KG1 (cell line): ENCODE results near the gene GSE1.
"Not testable (repeated sequence)": the region's sequence is repeated elsewhere in the genome, so short reads cannot be mapped to it uniquely, and the experiment has no call there.

Experiments used
- DNase-seq: peaks from one replicate; lab custom pipeline; 2025; lab: John Stamatoyannopoulos, UW

Gene GSE1

GRCh38 chr16:85591381-85591780, 21.7 kb upstream of the GSE1 start:
- no peak for DNase-seq

GRCh38 chr16:85592277-85592676, 20.8 kb upstream of the GSE1 start:
- DNase-seq: not testable (repeated sequence)

DNA sequence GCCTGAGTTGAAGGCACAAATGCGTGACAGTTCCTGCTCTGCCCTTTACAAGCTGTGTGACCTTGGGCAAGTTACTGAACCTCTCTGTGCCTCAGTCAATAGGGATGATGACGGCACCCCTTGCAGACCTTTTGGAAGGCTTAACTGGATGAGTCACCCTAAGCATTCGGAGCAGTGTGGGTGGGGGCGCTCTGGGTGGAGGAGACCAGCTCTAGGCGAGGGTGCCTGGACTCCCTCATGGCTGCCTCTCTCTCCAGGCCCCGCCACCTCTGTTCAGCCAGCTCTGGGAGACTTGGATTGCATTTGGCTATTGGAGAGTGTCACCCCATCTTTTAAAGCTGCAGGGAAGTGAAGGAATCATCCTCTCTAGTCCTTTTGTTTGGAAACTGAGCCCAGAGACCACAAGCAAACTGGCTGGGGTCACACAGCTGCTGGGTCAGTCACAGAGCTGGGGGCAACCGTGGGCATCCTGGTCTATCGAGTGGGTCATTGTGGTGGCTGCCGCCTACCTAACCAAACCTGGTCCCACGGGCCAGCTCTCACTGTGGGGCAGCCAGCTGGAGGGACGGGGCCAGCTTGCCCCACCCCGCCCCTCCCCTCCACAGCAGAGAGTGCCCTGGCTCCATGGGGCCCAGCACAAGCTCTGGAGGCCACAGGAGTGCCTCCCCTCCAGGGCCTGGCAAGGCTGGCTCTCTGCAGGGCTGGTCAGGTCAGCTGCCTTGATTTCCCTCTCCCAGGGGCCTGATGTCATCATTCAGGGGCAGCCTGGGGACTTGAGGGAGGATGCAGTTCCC, 20.2 kb upstream of the GSE1 start:
- DNase-seq: no peak

DNA sequence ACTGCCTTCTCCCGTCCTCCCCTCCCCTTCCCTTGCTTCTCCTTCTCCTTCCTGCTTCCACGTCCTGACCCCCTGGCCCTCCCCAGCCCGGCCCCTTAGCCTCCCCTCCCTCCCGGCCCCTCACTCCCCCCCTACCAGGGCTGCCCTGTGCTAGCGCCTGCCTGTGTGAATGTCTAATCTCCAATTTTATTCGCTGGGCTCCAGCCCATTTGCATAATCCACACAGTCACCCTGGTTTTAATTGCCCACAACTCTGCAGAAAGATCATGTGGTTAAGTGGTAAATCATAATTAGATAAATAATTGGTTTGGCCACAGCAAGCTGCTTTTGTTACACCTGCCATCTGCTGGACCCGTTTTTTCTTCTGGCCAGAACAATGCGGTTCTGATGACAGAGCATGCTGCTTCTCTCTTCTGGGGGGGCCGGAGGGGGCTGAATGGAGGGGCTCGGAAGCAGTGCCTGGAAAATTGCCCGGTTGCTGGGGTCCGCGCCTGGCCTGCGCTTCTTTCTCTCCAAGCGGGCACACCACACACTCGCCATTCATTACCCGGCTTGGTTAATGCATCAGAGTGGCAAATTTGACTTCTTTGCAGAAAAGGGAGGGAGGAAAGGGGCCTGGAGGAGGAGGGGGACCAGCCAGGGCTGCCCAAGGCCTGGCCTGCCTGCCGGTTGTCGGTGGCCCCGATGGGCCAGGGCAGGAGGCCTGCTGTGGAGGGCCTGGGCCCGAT, 19.5 kb upstream of the GSE1 start:
- DNase-seq: no peak

DNA sequence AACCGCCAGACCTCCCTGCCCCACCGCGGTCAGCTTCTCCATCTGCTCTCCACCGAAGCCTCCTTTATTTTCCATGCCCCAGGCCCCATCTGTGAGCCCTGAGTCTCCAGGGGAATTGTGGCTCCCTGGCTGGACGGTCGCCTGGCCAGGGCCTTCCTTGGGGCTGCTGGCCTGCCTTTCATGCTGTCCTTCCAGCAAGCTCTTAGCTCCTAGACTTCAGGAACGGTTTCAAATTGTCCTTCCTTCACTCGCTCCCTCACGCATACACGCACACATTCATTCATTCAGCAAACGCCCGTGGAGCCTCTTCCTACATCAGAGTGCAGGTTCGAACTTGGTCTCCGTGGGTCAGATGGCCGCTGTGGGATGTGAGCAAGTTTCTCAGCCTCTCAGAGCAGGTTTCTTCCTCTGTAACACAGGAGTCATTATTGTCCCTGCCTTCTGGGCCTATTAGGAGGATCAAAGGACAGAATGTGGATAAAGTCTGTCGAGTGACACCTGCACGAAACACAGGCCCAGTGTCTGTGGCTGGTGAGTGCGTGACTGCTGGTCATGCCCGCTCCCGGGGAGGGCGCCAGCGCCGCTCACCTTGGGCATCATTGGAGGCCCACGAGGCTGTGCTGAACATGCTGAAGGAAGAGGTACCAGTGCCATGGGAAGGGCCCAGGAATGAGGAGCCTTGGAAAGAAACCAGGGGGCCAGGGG, 18.7 kb upstream of the GSE1 start:
- no peak for DNase-seq

DNA sequence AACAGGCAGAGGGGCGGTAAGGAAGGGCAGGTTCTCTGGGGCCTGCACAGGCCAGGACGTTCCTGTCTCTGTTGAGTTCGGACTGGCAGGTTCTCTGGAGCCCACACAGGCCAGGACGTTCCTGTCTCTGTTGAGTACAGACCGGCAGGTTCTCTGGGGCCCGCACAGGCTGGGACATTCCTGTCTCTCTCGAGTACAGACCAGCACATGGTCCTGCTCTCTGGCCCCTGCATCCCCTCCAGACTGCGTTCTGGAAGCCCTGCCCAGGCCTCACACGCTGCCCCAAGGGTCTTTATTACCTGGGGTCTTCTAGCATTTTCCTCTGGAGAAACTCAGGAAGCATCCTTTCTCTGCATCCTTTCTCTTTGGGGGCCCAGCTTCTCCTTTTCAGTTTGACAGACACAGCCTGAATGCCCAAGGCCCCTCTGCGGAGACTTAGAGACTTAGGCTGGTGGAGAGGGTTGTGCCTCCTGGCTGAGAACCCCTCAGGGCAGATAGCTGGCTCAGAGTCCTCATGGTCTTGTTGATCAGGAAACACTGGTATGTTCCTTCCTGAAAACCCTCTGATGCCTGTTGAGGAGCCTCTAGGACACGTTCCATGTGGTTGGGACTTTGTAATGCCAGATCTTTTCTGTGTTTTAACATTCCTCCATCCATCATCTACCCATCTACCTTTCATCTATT, 18.0 kb upstream of the GSE1 start:
- DNase-seq: no peak

DNA sequence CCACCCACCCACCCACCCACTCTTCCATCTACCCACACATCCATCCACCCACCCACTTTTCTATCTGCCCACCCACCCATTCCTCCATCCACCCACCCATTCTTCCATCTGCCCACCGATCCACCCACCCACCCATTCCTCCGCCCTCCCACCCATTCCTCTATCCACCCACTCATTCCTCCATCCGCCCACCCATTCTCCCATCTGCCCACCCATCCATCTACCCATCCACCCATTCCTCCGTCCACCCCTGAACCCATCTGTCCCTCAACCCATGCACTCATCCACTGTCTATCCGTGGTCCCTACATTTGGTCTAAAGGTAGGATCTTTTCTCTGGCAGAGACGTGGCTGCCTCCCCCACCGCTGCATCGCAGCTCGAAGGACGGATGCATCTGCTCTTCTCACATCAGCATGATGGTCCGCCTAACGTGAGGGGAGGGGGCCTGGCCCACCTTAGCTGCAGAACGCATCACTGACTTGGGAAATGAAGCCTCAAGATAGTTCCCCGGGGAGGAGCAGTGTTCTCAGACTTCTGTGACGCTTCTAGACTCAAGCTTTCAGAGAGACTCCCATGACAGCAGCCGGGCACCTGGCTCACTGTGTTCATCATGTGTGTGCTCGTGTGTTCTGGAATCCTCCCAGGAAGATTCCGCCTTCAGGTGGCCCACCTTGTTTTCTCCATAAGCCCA, 17.2 kb upstream of the GSE1 start:
- no peak for DNase-seq

- DNase-seq: no peak
These were observed 15.0 kb upstream of the GSE1 start for GRCh38 chr16:85598141-85598540.

GRCh38 chr16:85600078-85600477, 13.0 kb upstream of the GSE1 start:
- no peak for DNase-seq

GRCh38 chr16:85600530-85601271, 12.4 kb upstream of the GSE1 start:
- no peak for DNase-seq

GRCh38 chr16:85601272-85601639, 11.9 kb upstream of the GSE1 start:
- no peak for DNase-seq

DNA sequence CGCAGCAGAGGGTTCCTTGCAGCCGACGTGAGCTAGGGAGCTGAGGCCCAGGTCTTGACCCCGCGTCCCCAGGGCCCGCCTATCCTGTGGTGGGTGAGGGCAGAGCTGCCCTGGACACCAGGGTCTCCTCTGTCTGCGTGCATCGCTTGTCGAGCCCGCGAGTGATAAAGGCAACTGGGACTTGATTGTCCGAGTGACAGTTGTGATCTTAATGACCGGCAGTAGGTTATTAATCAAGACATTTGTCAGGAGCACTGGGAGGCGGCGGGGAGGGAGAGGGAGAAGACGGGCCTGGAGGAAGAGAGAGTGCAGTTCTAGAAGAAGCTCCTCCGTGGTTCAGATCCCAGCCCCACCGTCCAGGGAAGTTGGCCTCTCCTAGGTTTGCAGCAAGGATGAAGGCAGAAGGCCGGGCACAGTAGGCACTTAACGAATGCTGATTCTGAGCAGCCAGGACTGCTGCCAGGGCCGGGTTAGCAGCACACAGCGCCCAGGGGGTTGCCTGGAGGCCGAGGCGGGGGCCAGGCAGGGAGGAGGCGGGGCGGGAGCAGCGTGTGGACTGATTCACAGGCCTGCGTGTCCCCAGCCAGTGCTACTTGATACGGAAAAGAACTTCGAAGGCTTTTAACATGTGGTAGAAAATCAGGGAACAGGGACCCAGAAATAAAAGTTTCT, 11.3 kb upstream of the GSE1 start:
- DNase-seq: no peak

DNA sequence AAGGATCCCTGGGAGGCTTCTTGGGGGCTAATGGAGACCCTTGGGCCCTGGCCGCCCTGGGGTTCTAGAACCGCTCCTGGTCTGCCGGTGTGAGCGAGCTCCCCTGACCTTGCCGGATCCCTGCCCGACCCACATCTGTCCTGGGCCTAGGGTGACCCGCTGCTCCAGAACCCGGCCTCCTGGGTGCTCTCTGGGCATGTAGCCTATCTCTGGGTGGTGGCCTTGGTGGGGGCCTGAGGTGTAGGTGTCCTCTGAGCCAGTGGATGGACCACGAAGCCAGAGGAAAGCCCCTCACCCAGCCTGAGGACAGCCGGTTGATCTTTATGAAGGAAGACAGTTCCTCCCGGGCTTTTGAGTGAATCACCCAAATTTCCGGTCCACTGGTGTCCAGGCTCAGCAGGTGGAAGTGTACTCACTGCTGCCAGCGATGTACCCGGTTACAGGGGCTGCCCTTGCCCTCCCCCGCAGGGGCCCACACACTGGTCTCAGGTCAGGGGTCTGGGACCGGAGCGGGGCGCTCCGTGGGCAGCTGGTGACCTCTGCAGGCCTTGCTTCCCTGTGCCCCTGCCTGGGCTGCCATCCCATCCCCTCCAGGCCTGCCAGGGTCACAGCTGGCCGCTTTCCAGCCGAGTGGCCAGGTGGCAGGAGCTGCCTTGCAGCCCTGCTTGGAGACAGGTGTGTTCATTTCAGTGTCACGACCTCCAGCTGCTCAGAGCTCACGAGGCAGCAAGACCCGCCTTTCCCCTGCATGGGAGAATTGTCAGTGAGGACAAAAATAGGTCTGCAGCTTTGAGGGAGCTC, 10.5 kb upstream of the GSE1 start:
- DNase-seq: no peak

- no peak for DNase-seq
These were observed 9.8 kb upstream of the GSE1 start for GRCh38 chr16:85603203-85603755.

DNA sequence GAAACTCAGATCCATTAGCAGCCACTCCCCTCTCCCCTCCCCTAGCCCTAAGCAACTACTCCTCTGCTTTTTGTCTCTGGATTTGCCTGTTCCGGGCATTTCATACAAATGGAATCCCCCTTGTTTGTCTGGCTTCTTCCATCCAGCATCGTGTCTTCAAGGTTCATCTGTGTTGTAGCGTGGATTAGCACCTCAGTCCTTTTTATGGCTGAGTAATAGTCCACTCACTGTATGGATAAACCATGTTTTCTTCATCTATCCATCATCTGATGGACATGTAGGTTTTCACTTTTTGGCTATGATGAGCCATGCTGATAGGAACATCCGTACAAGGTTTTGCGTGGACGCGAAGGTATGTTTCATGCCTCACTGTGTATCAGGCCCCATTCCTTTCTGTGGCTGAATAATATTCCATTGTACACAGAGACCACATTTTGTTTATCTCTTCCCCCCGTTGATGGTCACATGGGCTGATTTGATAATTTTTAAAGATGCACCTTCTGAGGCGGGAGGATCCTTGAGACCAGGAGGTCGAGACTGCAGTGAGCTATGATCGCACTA, 8.9 kb upstream of the GSE1 start:
- DNase-seq: no peak

DNA sequence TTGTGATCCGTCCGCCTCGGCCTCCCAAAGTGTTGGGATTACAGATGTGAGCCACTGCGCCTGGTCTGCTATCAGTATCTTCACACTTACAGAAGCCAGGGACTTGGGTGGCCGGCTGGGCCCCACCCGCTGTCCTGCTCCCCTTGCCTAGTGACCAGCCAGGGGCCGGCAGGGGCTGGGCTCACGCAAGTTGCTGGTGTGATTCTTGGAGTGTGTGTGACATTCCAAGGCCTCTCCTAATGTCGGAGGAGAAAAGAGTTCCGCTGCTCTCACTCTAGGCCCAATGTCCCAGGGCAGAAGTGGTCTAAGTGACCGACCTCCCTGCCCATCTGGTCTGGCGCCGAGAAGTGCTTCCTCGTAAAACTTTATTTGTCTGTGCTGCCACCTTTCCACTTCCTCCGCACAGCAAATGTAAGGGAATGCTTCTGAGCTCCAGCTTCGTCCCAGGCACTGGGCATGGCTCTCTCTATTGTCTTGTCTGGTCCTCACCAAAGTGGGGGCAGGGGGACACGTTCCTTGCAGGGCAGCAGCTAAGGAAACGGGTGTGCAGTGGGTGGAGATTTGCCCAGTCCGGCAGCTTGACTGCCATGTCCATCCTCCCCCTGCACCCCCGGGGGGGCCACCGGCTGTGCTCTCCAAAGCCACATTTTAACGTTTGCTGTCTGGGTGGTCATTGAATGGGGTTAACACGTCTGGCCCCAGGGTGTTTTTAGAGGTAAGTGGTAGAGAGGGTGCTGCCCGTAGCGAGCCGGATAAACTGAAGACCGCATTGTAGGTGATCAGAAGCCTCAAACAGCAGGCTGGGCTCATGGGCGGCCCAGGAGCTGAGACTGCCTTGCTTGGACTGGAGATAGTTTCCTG, 7.8 kb upstream of the GSE1 start:
- DNase-seq: no peak

DNA sequence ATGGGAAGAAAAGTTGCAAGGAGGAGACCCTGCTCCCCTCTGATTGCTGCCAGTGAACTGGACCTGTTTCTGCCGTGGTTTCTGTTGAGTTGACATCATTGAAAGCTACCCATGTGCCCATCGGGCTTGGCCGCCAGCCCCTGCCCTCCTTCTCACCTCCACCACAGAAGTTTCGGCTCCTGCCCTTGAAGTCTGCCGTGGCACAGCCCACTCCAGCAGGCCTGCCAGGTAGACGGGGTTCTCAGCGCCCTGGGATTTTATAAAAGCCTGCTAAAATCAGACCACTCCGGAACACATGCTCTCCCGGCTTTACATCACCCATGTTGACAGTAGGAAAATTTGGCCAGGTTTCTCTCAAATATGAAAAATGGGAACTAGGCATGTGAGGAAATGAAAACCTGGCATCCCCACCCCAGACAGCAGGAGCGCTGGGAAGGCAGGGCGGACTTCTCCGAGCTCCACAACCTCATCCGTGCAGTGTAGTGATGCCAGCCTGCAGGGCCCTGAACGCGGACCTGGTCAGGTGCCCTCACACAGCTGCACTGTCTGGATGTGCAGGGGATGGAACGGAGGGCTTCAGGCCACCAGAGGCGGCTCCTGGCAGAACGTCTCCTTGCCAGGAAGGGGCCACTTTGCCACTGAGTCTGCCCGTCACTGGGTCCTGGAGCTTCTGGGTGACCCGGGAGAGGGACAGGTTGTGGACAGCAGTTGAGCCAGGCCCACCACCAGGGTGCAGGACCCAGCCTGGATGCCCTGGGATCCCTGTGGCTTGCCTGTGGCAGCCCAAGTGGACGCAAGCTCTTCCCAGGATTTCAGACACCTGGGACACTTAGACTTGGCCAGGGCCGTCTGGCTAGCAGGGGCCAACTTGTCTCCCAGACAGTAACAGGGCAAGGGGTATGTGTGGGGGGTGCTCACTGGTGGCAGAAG, 6.9 kb upstream of the GSE1 start:
- DNase-seq: no peak
